ENCODE measurements around the gene DEPDC7. TPM values are rescaled to one million over a fixed set of nuclear protein-coding genes. Genes with fewer than 3 reads are reported as not detected.

DEPDC7 gene
- total and polyA plus RNA-seq, 2 of the 4 experiments (the other 2 are of a cell fraction), result 7.4 to 9.7 TPM

GRCh38 chr11:33055375-33055774, 39.7 kb downstream of the DEPDC7 start:
- no peak overlapping the region for H2AFZ ChIP-seq (replicated peaks; ENCODE audit: low read length, poor library complexity)
- intact Hi-C loops (cut with micrococcal nuclease), result no loop called here
- no peak overlapping the region for H2BK120ac ChIP-seq (ENCODE audit: low read depth, low read length)
- H4K91ac ChIP-seq (ENCODE audit: insufficient read depth, low read depth, low read length), result no peak overlapping the region
- H3K79me1 ChIP-seq (ENCODE audit: low read depth in 1 of 2, low read length in 2 of 2), result peaks cover 0 to 11% of the 10 kb centered on the region in 2 experiments; a peak in 3 of 4 replicates
- no peaks in the 10 kb centered on the region for H3K4me1 ChIP-seq (ENCODE audit: control insufficient read depth, insufficient read depth, low read length)
- no peak overlapping the region for H3K4ac ChIP-seq (ENCODE audit: low read depth, low read length)
- no peak overlapping the region for H3K4me2 ChIP-seq (ENCODE audit: low read depth, low read length)
- ChIA-PET CTCF (no interaction called here), POLR2A (ENCODE audit: unreplicated experiment) (no interaction called here)
- peaks cover 19% of the 10 kb centered on the region for H3K36me3 ChIP-seq (ENCODE audit: control insufficient read depth, insufficient read depth, low read length)
- BruUV-seq (replicated peaks), result no TSS peak
- no peak overlapping the region for H3K14ac ChIP-seq (replicated peaks; ENCODE audit: low read depth, low read length)
- no peak overlapping the region for H3K27ac ChIP-seq (ENCODE audit: insufficient read depth, low read length)
- H3K9me3 ChIP-seq (ENCODE audit: control insufficient read depth, insufficient read depth, low read length), result no peaks in the 10 kb centered on the region
- no peak overlapping the region for H4K5ac ChIP-seq (ENCODE audit: low read depth, low read length)
- DNase-seq (no peak), ATAC-seq (ENCODE audit: low read depth) (no peak)
- no peak overlapping the region for H4K8ac ChIP-seq (ENCODE audit: low read depth in 2 of 2, low read length in 2 of 2)
- H3K27me3 ChIP-seq (ENCODE audit: control insufficient read depth, insufficient read depth, low read length), result no peaks in the 10 kb centered on the region
- no peak overlapping the region for H2AK9ac ChIP-seq (replicated peaks; ENCODE audit: low read depth, low read length, poor library complexity)
- H2BK15ac ChIP-seq (ENCODE audit: low read depth, low read length), result no peak overlapping the region
- no peak overlapping the region for H3K56ac ChIP-seq (ENCODE audit: extremely low read depth, insufficient read depth, low read length)
- H2BK20ac ChIP-seq (ENCODE audit: low read depth, low read length), result no peak overlapping the region
- dilution Hi-C loops (cut with HindIII; ENCODE audit: low sequenced_read_pairs, unreplicated experiment), result no loop called here
- no peaks in the 10 kb centered on the region for H4K20me1 ChIP-seq (ENCODE audit: insufficient read depth, low read length)
- no peak overlapping the region for H3K23ac ChIP-seq (ENCODE audit: low read depth, low read length)
- peaks cover 6% of the 10 kb centered on the region; the same call in 1 of the 2 replicates for H3K9me1 ChIP-seq (ENCODE audit: insufficient read depth, low read length)
- H3K4me3 ChIP-seq (ENCODE audit: insufficient read depth, low read depth, low read length), result no peak overlapping the region
- H2BK5ac ChIP-seq (ENCODE audit: low read depth, low read length, poor library complexity, severe bottlenecking), result no peak overlapping the region
- no peak overlapping the region for H3K18ac ChIP-seq (ENCODE audit: low read depth, low read length)
- H2AK5ac ChIP-seq (ENCODE audit: low read depth, low read length), result 0 out of 2 replicates have a peak overlapping the region, but pooled peaks have one; percentile 13
- TF ChIP-seq SMC3 (IDR thresholded peaks at IDR 0.05; ENCODE audit: low read depth, low read length), result no peak
- no peak for TF ChIP-seq RFX5 (IDR thresholded peaks at IDR 0.05; ENCODE audit: low read depth, low read length)
- TF ChIP-seq BHLHE40 (IDR thresholded peaks at IDR 0.05; ENCODE audit: low read depth, low read length), result no peak
- no peak for TF ChIP-seq MAZ (IDR thresholded peaks at IDR 0.05; ENCODE audit: borderline replicate concordance, low read depth, low read length)
- in situ Hi-C loops (cut with MboI; ENCODE audit: low sequenced_read_pairs), result loop anchor here (25.0 kb wide), 2 partner anchors 218 to 468 kb away; partner anchors contain the start of genes EIF3M and PRRG4
- no peak overlapping the region for H3K9ac ChIP-seq (ENCODE audit: low read depth, low read length)

Measured in IMR-90 (cell line).